Suprapubic skin (tissue), 4 donors: Measurements from ENCODE around the gene LDLRAD4.

Experiments used
- CTCF ChIP-seq, 2 donors: fragments of 200-600 bp in 1 of 2; fragments of 450-650 bp in 1 of 2; sonication (generic) in 1 of 2; IDR thresholded peaks; one replicate each; pipeline ENCODE4 v1.5.1; 2016 to 2019; ENCODE audit warnings: antibody characterized with exemption in 2 of 2, mild to moderate bottlenecking in 1 of 2, moderate library complexity in 1 of 2
- EP300 ChIP-seq: sonication (generic); formaldehyde crosslinking; IDR thresholded peaks from one replicate; pipeline ENCODE4 v1.6.1; 2017; ENCODE audit warnings: antibody characterized with exemption
- POLR2A ChIP-seq, 2 donors: fragments of 450-650 bp; IDR thresholded peaks; one replicate each; pipeline ENCODE4 v1.6.1; 2017; ENCODE audit warnings: antibody characterized with exemption in 2 of 2, mild to moderate bottlenecking in 2 of 2, moderate library complexity in 2 of 2
- POLR2AphosphoS5 ChIP-seq, 3 donors: sonication (generic); formaldehyde crosslinking; IDR thresholded peaks; one replicate each; pipeline ENCODE4 v1.6.1; 2017; ENCODE audit warnings: antibody characterized with exemption in 3 of 3

GRCh38 chr18:13487237-13487636, 268.7 kb downstream of the LDLRAD4 start:
- no peak for TF ChIP-seq POLR2AphosphoS5 (IDR thresholded peaks at IDR 0.05)
- no peak for TF ChIP-seq CTCF (IDR thresholded peaks at IDR 0.05)
- TF ChIP-seq EP300 = no peak
- no peak for TF ChIP-seq POLR2A (IDR thresholded peaks at IDR 0.05)
